ENCODE data around the gene RTP5. TPM values are rescaled to one million over a fixed set of nuclear protein-coding genes. Genes with fewer than 3 reads are reported as not detected.

The RTP5 gene
- total RNA-seq, 1 experiment from 2014 or later: not detected

DNA sequence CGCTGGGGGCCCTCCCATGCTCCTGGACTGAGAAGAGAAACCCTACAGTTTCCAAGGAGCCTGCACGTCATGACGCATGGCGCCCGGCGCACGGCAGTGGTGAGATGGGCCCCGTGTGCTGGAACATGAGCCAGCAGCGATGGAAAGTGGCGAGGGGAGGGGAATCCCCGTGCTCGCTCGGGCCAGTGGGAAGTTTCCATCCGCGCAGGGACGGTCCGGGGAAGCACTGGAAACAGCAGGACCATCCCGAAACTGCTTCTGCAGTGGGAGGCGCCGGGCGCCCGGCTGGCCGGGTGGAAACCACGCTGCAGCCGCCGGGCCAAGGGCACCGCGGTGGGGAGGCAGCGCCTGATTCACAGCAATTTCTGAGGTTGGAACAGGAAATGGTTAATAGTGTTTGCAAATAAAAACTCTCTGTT lies 6.0 kb upstream of the RTP5 start:
- H3K18ac ChIP-seq (ENCODE audit: insufficient read length, low read depth, low read length): no peak overlapping the region
- H2BK120ac ChIP-seq (ENCODE audit: low read depth, low read length, poor library complexity, severe bottlenecking): no peak overlapping the region
- no peak overlapping the region for H2AFZ ChIP-seq (ENCODE audit: low read length)
- H3K14ac ChIP-seq (ENCODE audit: insufficient read depth, low read length): no peak overlapping the region
- DNase-seq: no peak
- no peak overlapping the region for H3K4ac ChIP-seq (ENCODE audit: low read depth, low read length)
- H4K8ac ChIP-seq (replicated peaks; ENCODE audit: insufficient read length, low read depth, low read length): no peak overlapping the region
- H3K9me3 ChIP-seq (ENCODE audit: control insufficient read depth, low read depth, low read length): no peaks in the 10 kb centered on the region
- H3K23me2 ChIP-seq (ENCODE audit: insufficient read length, low read depth, low read length, poor library complexity, severe bottlenecking): no peaks in the 10 kb centered on the region
- H3K9ac ChIP-seq (ENCODE audit: extremely low read depth, insufficient read length, low read length): no peak overlapping the region
- H3K27me3 ChIP-seq (ENCODE audit: insufficient read depth, low read length): no peaks in the 10 kb centered on the region; the same call in 1 of the 2 replicates
- peaks cover 8% of the 10 kb centered on the region for H4K20me1 ChIP-seq (ENCODE audit: control insufficient read depth, insufficient read depth, insufficient read length)
- Mint-ChIP-seq H3K4me1 (peaks cover 6 to 23% of the 10 kb centered on the region in 2 experiments), H3K9me3 (peaks cover 19 to 20% of the 10 kb centered on the region in 2 experiments), H3K27ac (no peak overlapping the region), H3K27me3 (ENCODE audit: low read depth) (peaks cover 19% of the 10 kb centered on the region), H3K4me3 (no peak overlapping the region), H3K36me3 (ENCODE audit: insufficient read depth in 1 of 3, low read depth in 3 of 3) (peaks cover 0 to 6% (median 0%) of the 10 kb centered on the region in 3 experiments; a peak in 2 of 7 replicates)
- no peaks in the 10 kb centered on the region; the same call in 1 of the 2 replicates for H3K4me1 ChIP-seq (ENCODE audit: insufficient read depth, low read length)
- H3K23ac ChIP-seq (ENCODE audit: insufficient read length, low read depth, low read length): no peak overlapping the region
- H2BK12ac ChIP-seq (ENCODE audit: insufficient read length, low read depth, low read length): no peak overlapping the region
- no peak overlapping the region for H4K91ac ChIP-seq (ENCODE audit: insufficient read length, low read depth, low read length)
- H3K56ac ChIP-seq (ENCODE audit: insufficient read length, low read depth, low read length): no peak overlapping the region
- no peak overlapping the region for H3K4me2 ChIP-seq (ENCODE audit: insufficient read depth, insufficient read length, low read length)
- H2AK5ac ChIP-seq (ENCODE audit: insufficient read length, low read length): no peak overlapping the region
- H3K79me2 ChIP-seq (ENCODE audit: insufficient read depth, low read length): no peaks in the 10 kb centered on the region
- no peaks in the 10 kb centered on the region for H3K79me1 ChIP-seq (ENCODE audit: insufficient read depth, low read depth, low read length, poor library complexity, severe bottlenecking)
- H2BK5ac ChIP-seq (ENCODE audit: insufficient read length, low read length): no peak overlapping the region
- TF ChIP-seq, protein P1, sequence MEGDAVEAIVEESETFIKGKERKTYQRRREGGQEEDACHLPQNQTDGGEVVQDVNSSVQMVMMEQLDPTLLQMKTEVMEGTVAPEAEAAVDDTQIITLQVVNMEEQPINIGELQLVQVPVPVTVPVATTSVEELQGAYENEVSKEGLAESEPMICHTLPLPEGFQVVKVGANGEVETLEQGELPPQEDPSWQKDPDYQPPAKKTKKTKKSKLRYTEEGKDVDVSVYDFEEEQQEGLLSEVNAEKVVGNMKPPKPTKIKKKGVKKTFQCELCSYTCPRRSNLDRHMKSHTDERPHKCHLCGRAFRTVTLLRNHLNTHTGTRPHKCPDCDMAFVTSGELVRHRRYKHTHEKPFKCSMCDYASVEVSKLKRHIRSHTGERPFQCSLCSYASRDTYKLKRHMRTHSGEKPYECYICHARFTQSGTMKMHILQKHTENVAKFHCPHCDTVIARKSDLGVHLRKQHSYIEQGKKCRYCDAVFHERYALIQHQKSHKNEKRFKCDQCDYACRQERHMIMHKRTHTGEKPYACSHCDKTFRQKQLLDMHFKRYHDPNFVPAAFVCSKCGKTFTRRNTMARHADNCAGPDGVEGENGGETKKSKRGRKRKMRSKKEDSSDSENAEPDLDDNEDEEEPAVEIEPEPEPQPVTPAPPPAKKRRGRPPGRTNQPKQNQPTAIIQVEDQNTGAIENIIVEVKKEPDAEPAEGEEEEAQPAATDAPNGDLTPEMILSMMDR (conservative IDR thresholded peaks at IDR 0.05): no peak
- no peak overlapping the region for H3T11ph ChIP-seq (ENCODE audit: low read length)
- no peak overlapping the region for H4K5ac ChIP-seq (ENCODE audit: insufficient read length, low read depth, low read length)
- no peak overlapping the region for H2BK20ac ChIP-seq (ENCODE audit: low read depth, low read length, poor library complexity, severe bottlenecking)
- H2BK15ac ChIP-seq (ENCODE audit: low read depth, low read length): no peak overlapping the region
- no peak overlapping the region for H3K27ac ChIP-seq (ENCODE audit: insufficient read length, low read depth, low read length)
- no CpG with 5 or more reads among the region's 29 CpGs for WGBS (ENCODE audit: extremely low coverage, insufficient read length, low lambda C conversion rate)

Data from H9 (cell line).